Measurements from ENCODE around the gene COX19. TPM values are rescaled to one million over a fixed set of nuclear protein-coding genes. Genes with fewer than 3 reads are reported as not detected.

COX19 gene
- total RNA-seq, 4 donors from 2014 or later = 6.3 to 13.3 (median 9.7) TPM

GRCh38 chr7:1015196-1016121, 40.1 kb upstream of the COX19 start:
- H3K27me3 ChIP-seq = no peaks in the 10 kb centered on the region
- intact Hi-C loops (cut with DNase I) = no loop called here
- H3K27ac ChIP-seq (replicated peaks in 1 of 4) = no peak overlapping the region
- 71% methylated on average over 24 of the region's 28 CpGs for WGBS
- H3K36me3 ChIP-seq = peaks cover 0 to 33% (median 18%) of the 10 kb centered on the region in 4 donors
- no peak for DNase-seq (ENCODE audit: extremely low spot score)
- H3K4me1 ChIP-seq = peaks cover 0 to 70% (median 35%) of the 10 kb centered on the region in 4 donors
- no peaks in the 10 kb centered on the region for H3K9me3 ChIP-seq
- no peak for TF ChIP-seq CTCF (IDR thresholded peaks at IDR 0.05)
- TF ChIP-seq EP300 (IDR thresholded peaks at IDR 0.05) = no peak
- TF ChIP-seq POLR2A (IDR thresholded peaks at IDR 0.05; ENCODE audit: low read depth) = no peak
- TF ChIP-seq POLR2AphosphoS5 (IDR thresholded peaks at IDR 0.05) = no peak
- no peak overlapping the region for H3K4me3 ChIP-seq

- Histone ChIP-seq H3K27me3 (no peaks in the 10 kb centered on the region), H3K27ac (replicated peaks in 1 of 4) (peak overlapping the region in 2 of 4 donors; percentile 4 to 47), H3K36me3 (peaks cover 2 to 31% (median 20%) of the 10 kb centered on the region in 4 donors), H3K4me1 (peaks cover 0 to 75% (median 35%) of the 10 kb centered on the region in 4 donors), H3K4me3 (no peak overlapping the region), H3K9me3 (no peaks in the 10 kb centered on the region)
- 90% methylated on average over 6 of the region's 20 CpGs for WGBS
- DNase-seq (ENCODE audit: extremely low spot score) = no peak
- intact Hi-C loops (cut with DNase I) = no loop called here
- no peak for TF ChIP-seq CTCF (IDR thresholded peaks at IDR 0.05)
- no peak for TF ChIP-seq POLR2A (IDR thresholded peaks at IDR 0.05; ENCODE audit: low read depth)
- TF ChIP-seq EP300 (IDR thresholded peaks at IDR 0.05) = no peak
- no peak for TF ChIP-seq POLR2AphosphoS5 (IDR thresholded peaks at IDR 0.05)
Measured at GRCh38 chr7:1014681-1015080, 39.3 kb upstream of the COX19 start.

GRCh38 chr7:1013581-1013980, 38.2 kb upstream of the COX19 start:
- no peak for DNase-seq (ENCODE audit: extremely low spot score)
- intact Hi-C loops (cut with DNase I) = no loop called here
- Histone ChIP-seq H3K27me3 (no peaks in the 10 kb centered on the region), H3K4me3 (no peak overlapping the region), H3K27ac (replicated peaks in 1 of 4) (peak overlapping the region; percentile 4 to 47 (median 22)), H3K4me1 (peaks cover 0 to 75% (median 35%) of the 10 kb centered on the region in 4 donors), H3K9me3 (no peaks in the 10 kb centered on the region), H3K36me3 (peaks cover 6 to 29% (median 26%) of the 10 kb centered on the region in 4 donors)
- TF ChIP-seq POLR2A (IDR thresholded peaks at IDR 0.05; ENCODE audit: low read depth) = no peak
- no peak for TF ChIP-seq POLR2AphosphoS5 (IDR thresholded peaks at IDR 0.05)
- WGBS = 55% methylated on average over 8 of the region's 11 CpGs

GRCh38 chr7:1012716-1013095, 37.4 kb upstream of the COX19 start:
- peaks cover 6 to 33% (median 26%) of the 10 kb centered on the region in 4 donors for H3K36me3 ChIP-seq
- DNase-seq (ENCODE audit: extremely low spot score) = no peak
- 91% methylated on average over 30 of the region's 30 CpGs for WGBS
- no peak overlapping the region for H3K4me3 ChIP-seq
- intact Hi-C loops (cut with DNase I) = no loop called here
- H3K4me1 ChIP-seq = peaks cover 0 to 75% (median 35%) of the 10 kb centered on the region in 4 donors
- H3K9me3 ChIP-seq = no peaks in the 10 kb centered on the region
- no peaks in the 10 kb centered on the region for H3K27me3 ChIP-seq
- no peak overlapping the region for H3K27ac ChIP-seq (replicated peaks in 1 of 4)
- TF ChIP-seq CTCF (IDR thresholded peaks at IDR 0.05) = no peak
- TF ChIP-seq POLR2A (IDR thresholded peaks at IDR 0.05; ENCODE audit: low read depth) = no peak
- no peak for TF ChIP-seq POLR2AphosphoS5 (IDR thresholded peaks at IDR 0.05)
- no peak for TF ChIP-seq EP300 (IDR thresholded peaks at IDR 0.05)

- intact Hi-C loops (cut with DNase I) = no loop called here
- DNase-seq (ENCODE audit: extremely low spot score) = no peak
- 83% methylated on average over 16 of the region's 32 CpGs for WGBS
- Histone ChIP-seq H3K36me3 (peaks cover 6 to 33% (median 30%) of the 10 kb centered on the region in 4 donors), H3K9me3 (no peaks in the 10 kb centered on the region), H3K4me1 (peaks cover 0 to 70% (median 35%) of the 10 kb centered on the region in 4 donors), H3K27me3 (no peaks in the 10 kb centered on the region), H3K27ac (replicated peaks in 1 of 4) (no peak overlapping the region), H3K4me3 (no peak overlapping the region)
- TF ChIP-seq POLR2AphosphoS5 (IDR thresholded peaks at IDR 0.05) (no peak), POLR2A (IDR thresholded peaks at IDR 0.05; ENCODE audit: low read depth) (no peak), EP300 (IDR thresholded peaks at IDR 0.05) (no peak), CTCF (IDR thresholded peaks at IDR 0.05) (no peak)
Measured at GRCh38 chr7:1012004-1012715, 36.8 kb upstream of the COX19 start.
